Cardiac fibroblast (primary cell): Measurements from ENCODE around the gene DNAAF9.

Experiments used
- DNase-seq, 2 donors: peaks; one replicate each; pipeline versions ENCODE4 v3.0.0 to v3.0.0-alpha.2; 2010; ENCODE audit warnings: low read depth in 2 of 2
- H3K4me3 ChIP-seq, 2 donors: replicated peaks in 1 of 2; 1 replicate in 1 of 2; 2 replicates in 1 of 2; pipeline ENCODE4 v1.5.1; 2011; ENCODE audit warnings: low read depth in 2 of 2, low read length in 2 of 2, mild to moderate bottlenecking in 2 of 2, moderate library complexity in 1 of 2
- TF ChIP-seq, protein P1 (sequence below): IDR thresholded peaks from one replicate; pipeline ENCODE4 v1.5.1; 2011; ENCODE audit warnings: low read depth, mild to moderate bottlenecking, low read length, inconsistent platforms

DNAAF9 gene

DNA sequence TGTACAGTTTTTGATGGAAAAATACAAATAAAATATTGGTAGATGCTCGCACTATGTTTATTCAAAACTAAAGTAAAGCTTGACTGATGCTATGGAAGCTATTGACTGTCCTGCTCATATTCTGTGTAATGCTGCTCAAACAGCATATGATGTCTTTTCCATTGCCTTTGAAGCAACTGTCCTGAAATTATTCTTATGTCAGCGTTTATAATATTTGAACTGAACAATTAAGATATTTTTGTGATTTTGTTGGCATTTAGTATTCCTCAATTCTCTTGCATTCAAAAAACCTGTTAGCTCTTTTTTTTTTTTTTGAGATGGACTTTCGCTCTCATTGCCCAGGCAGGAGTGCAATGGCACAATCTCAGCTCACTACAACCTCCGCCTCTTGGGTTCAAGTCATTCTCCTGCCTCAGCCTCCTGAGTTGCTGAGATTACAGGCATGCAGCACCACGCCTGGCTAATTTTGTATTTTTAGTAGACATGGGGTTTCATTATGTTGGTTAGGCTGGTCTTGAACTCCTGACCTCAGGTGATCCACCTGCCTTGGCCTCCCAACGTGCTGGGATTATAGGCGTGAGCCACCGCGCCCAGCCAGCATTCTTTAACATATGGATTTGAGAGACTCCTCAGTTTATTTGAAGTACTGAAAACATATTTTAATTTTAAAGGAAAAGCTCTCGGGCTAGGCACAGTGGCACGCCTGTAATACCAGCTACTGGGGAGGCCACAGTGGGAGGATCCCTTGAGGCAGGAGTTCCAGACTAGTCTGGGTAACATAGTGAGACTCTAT, 5.3 kb upstream of the DNAAF9 start:
- DNase-seq = no peak
- TF ChIP-seq, protein P1, sequence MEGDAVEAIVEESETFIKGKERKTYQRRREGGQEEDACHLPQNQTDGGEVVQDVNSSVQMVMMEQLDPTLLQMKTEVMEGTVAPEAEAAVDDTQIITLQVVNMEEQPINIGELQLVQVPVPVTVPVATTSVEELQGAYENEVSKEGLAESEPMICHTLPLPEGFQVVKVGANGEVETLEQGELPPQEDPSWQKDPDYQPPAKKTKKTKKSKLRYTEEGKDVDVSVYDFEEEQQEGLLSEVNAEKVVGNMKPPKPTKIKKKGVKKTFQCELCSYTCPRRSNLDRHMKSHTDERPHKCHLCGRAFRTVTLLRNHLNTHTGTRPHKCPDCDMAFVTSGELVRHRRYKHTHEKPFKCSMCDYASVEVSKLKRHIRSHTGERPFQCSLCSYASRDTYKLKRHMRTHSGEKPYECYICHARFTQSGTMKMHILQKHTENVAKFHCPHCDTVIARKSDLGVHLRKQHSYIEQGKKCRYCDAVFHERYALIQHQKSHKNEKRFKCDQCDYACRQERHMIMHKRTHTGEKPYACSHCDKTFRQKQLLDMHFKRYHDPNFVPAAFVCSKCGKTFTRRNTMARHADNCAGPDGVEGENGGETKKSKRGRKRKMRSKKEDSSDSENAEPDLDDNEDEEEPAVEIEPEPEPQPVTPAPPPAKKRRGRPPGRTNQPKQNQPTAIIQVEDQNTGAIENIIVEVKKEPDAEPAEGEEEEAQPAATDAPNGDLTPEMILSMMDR = no peak
- H3K4me3 ChIP-seq = no peak overlapping the region

GRCh38 chr20:3410464-3410863, 3.0 kb upstream of the DNAAF9 start:
- H3K4me3 ChIP-seq = no peak overlapping the region
- no peak for DNase-seq
- TF ChIP-seq, protein P1 = no peak

GRCh38 chr20:3409417-3409816, 1.9 kb upstream of the DNAAF9 start:
- TF ChIP-seq, protein P1 = no peak
- H3K4me3 ChIP-seq = no peak overlapping the region
- DNase-seq = no peak

GRCh38 chr20:3407771-3408637, 535 bp upstream of the DNAAF9 start:
- DNase-seq = peak; percentile 75 to 79
- TF ChIP-seq, protein P1 = no peak
- peak overlapping the region; percentile 78 to 80 for H3K4me3 ChIP-seq

GRCh38 chr20:3406481-3407039, 909 bp downstream of the DNAAF9 start:
- peak overlapping the region; percentile 78 to 80 for H3K4me3 ChIP-seq
- TF ChIP-seq, protein P1 = no peak
- DNase-seq = peak; percentile 15

GRCh38 chr20:3405696-3406358, 1.6 kb downstream of the DNAAF9 start:
- DNase-seq = no peak
- H3K4me3 ChIP-seq = peak overlapping the region; percentile 78 to 80
- TF ChIP-seq, protein P1 = no peak
